Ectodermal cell (in vitro differentiated cells): ENCODE data around the gene DEDD.

Experiments used
- H3K27ac ChIP-seq: 2 replicates; pipeline ENCODE4 v1.7.0; 2013; ENCODE audit warnings: mild to moderate bottlenecking, low read depth, low read length; ENCODE audit not compliant: insufficient read depth, poor library complexity, severe bottlenecking
- H3K27me3 ChIP-seq: 2 replicates; pipeline ENCODE4 v1.7.0; 2013; ENCODE audit warnings: mild to moderate bottlenecking, low read length; ENCODE audit not compliant: insufficient read depth, control insufficient read depth, poor library complexity, severe bottlenecking
- H3K36me3 ChIP-seq: one replicate; pipeline ENCODE4 v1.7.0; 2013; ENCODE audit warnings: low read length; ENCODE audit not compliant: control insufficient read depth, insufficient read depth
- H3K4me1 ChIP-seq: one replicate; pipeline ENCODE4 v1.7.0; 2013; ENCODE audit warnings: low read length; ENCODE audit not compliant: control insufficient read depth, insufficient read depth
- H3K4me3 ChIP-seq: 2 replicates; pipeline ENCODE4 v1.7.0; 2013; ENCODE audit warnings: low read depth, low read length, control low read depth; ENCODE audit not compliant: insufficient read depth
- H3K9me3 ChIP-seq: 2 replicates; pipeline ENCODE4 v1.7.0; 2013; ENCODE audit warnings: mild to moderate bottlenecking, low read length, moderate library complexity; ENCODE audit not compliant: control insufficient read depth
- WGBS, 2 experiments: methylation state at CpG; one replicate each; pipeline ENCODE4 v1.1.7; 2013; ENCODE audit warnings: missing lambda C conversion rate in 2 of 2; 5-methylcytosine and 5-hydroxymethylcytosine counted together

The DEDD gene

DNA sequence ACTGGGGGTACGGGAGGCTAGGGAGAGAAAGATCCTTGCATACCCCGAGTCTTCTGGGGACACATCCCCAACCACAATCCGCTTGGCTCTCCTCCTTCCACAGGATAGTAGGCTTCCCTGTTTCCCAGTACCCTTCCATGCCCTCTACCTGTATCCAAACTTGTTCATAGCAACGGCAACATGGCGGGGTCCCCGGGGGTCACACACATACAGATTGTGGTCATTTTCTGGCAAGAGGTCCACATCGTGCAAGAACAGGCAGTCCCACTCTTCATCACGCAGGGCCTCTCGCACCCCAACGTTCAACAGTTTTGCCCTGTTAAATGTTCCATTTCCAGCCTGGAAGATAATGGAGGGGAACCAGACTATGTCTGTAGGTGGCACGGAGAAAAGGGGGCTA, 41.2 kb upstream of the DEDD start:
- 94 to 95% methylated on average over 11 of the region's 11 CpGs for WGBS, 2 experiments
- no peaks in the 10 kb centered on the region for H3K4me1 ChIP-seq
- no peak overlapping the region for H3K27ac ChIP-seq
- no peaks in the 10 kb centered on the region for H3K9me3 ChIP-seq
- H3K27me3 ChIP-seq, result no peaks in the 10 kb centered on the region
- peaks cover 40% of the 10 kb centered on the region for H3K36me3 ChIP-seq
- H3K4me3 ChIP-seq, result no peak overlapping the region

DNA sequence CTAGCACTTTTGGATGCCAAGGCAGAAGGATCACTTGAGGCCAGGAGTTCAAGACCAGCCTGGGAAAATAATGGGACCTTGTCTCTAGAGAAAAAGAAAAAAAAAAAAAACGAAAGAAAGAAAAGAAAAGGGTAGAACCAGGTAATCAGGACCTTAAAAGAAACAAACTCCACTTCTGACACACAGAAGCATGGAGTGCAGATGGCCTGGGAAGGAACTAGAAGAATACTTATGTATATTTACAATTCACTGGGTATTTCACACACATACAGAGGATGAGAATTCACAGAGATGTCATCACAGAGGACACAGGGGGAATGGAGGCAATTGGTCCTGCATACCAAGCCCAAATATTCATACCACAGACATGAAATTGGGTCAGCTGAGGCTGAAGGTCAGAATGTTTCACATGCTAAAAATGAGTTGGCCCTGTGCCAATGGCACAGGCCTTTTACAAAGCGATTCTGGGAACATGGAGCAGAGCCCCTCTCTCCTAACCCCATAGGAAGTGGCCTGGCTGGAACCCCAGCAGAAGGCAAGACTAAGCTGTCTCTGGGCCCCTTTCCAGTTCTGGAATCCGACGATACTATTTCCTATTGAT, 40.4 kb upstream of the DEDD start:
- Histone ChIP-seq H3K9me3 (no peaks in the 10 kb centered on the region), H3K4me1 (no peaks in the 10 kb centered on the region), H3K27ac (no peak overlapping the region), H3K4me3 (no peak overlapping the region), H3K27me3 (no peaks in the 10 kb centered on the region), H3K36me3 (peaks cover 40% of the 10 kb centered on the region)
- 91 to 93% methylated on average over 4 of the region's 4 CpGs for WGBS, 2 experiments

DNA sequence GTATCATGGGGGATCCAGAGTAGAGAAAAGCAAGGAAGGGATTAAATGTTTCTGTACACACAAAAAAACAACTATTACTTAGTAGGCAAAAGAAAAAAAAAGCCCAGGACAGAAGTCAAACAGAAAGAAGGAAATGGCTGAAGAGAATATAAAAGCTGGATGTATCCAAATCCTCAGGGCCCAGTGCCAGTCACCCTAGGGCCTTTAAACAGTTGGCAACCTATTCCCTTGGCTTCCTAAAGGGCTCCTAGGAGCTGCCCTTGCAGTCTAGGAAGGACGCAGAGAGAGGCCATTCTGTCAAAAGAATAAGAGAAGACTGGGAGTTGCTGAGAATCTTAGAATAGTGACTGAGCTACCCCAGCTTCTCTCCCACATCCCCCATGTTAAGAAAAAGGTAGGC, 39.9 kb upstream of the DEDD start:
- H3K36me3 ChIP-seq, result peaks cover 40% of the 10 kb centered on the region
- H3K27ac ChIP-seq, result no peak overlapping the region
- no peaks in the 10 kb centered on the region for H3K4me1 ChIP-seq
- 85 to 100% methylated on average over 1 of the region's 1 CpG for WGBS, 2 experiments
- H3K9me3 ChIP-seq, result no peaks in the 10 kb centered on the region
- H3K4me3 ChIP-seq, result no peak overlapping the region
- H3K27me3 ChIP-seq, result no peaks in the 10 kb centered on the region

DNA sequence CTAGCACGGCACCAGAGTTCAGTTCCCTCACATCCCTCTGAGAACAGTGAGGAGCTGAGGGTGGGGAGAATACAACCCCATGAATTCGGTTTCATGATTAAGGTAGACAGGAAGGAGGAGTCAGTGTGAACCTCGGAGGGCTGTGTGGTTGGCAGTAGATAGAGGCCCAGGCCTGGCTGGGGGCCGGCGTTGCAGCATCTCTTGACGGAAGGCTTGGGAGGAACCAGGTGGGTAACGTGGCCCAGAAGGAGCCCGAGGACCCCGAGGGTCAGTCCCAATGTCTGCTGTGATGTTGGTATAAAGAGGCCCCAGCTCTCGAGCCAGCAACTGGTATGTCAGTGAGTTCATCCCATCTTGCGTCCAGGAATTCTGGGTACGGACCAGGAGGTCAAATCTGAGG, 39.2 kb upstream of the DEDD start:
- no peaks in the 10 kb centered on the region for H3K27me3 ChIP-seq
- H3K9me3 ChIP-seq, result no peaks in the 10 kb centered on the region
- no peaks in the 10 kb centered on the region for H3K4me1 ChIP-seq
- H3K36me3 ChIP-seq, result peaks cover 40% of the 10 kb centered on the region
- 95 to 97% methylated on average over 12 of the region's 12 CpGs for WGBS, 2 experiments
- H3K4me3 ChIP-seq, result no peak overlapping the region
- H3K27ac ChIP-seq, result no peak overlapping the region

DNA sequence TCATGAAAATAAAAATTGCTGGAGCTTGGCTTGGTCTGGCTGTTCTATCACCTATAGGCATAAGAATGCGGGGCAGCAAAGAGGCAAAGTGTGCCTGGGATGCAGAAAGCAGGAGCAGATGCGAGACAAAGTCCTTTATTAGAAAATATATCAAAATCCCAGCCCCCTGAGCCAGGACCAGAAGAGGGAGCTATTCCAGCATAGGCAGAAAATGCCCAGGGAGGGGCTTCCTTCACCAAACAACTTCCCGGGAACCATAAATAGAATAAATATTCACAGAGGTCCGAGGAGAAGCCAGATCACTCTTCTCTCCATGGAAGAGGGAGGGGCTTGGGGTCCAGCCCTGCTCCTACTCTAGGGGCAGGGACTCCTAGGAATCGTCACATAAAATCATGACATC, 38.7 kb upstream of the DEDD start:
- H3K9me3 ChIP-seq, result no peaks in the 10 kb centered on the region
- 84 to 88% methylated on average over 5 of the region's 5 CpGs for whole genome bisulfite sequencing, 2 experiments
- no peaks in the 10 kb centered on the region for H3K4me1 ChIP-seq
- H3K4me3 ChIP-seq, result no peak overlapping the region
- no peaks in the 10 kb centered on the region for H3K27me3 ChIP-seq
- peaks cover 40% of the 10 kb centered on the region for H3K36me3 ChIP-seq
- H3K27ac ChIP-seq, result no peak overlapping the region

DNA sequence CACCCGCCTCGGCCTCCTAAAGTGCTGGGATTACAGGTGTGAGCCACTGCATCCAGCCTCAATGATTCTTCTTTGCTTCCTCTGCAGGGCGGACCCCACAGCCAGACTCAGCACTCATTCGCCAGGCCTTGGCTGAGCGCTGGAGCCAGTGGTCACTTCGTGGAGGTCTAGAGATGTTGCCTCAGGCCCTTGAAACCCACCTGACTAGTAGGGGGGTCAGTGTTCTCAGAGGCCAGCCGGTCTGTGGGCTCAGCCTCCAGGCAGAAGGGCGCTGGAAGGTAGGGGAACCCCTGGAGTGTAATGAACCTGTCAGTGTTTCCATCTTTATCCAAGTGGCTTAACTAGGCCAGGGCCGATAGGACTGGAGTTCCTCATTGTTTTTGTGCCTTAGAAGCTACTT, 36.4 kb upstream of the DEDD start:
- H3K36me3 ChIP-seq, result peaks cover 33% of the 10 kb centered on the region
- no peaks in the 10 kb centered on the region for H3K27me3 ChIP-seq
- H3K9me3 ChIP-seq, result no peaks in the 10 kb centered on the region
- H3K4me3 ChIP-seq, result no peak overlapping the region
- H3K27ac ChIP-seq, result no peak overlapping the region
- WGBS, 2 experiments, result 92 to 97% methylated on average over 9 of the region's 9 CpGs
- H3K4me1 ChIP-seq, result no peaks in the 10 kb centered on the region

DNA sequence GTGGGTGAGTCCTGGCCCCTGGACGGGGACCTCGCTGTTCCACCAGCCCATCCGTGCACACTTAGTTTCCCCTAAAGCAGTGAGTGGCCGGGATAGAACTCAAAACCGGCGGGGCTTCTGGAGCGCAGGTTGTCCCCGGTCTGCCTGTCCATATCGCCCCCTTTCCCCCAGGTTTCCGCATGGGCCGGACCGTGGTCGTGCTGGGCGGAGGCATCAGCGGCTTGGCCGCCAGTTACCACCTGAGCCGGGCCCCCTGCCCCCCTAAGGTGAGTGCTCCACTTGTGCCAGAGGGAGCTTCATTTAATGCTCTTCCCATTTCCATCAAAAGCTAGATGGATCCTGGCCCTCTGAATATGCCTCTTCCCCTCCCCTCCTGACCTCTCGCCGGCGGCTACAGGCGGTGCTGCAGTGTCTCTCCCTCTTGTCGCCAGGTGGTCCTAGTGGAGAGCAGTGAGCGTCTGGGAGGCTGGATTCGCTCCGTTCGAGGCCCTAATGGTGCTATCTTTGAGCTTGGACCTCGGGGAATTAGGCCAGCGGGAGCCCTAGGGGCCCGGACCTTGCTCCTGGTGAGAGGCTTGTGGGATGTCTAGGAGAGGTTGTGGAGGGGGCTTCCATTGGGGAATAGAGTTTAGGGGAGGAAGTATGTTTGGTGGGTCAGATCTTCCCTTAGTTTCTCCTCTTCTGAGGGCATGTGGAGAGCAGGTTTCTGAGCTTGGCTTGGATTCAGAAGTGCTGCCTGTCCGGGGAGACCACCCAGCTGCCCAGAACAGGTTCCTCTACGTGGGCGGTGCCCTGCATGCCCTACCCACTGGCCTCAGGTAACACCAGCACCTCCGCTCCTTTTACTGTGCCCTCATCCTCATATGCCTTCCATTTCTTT, 34.4 kb upstream of the DEDD start:
- H3K27me3 ChIP-seq, result no peaks in the 10 kb centered on the region
- H3K36me3 ChIP-seq, result peaks cover 20% of the 10 kb centered on the region
- H3K4me3 ChIP-seq, result peak overlapping the region; percentile 90
- no peaks in the 10 kb centered on the region for H3K9me3 ChIP-seq
- H3K27ac ChIP-seq, result peak overlapping the region; percentile 92
- no peaks in the 10 kb centered on the region for H3K4me1 ChIP-seq
- 9% methylated on average over 33 of the region's 33 CpGs for WGBS, 2 experiments

DNA sequence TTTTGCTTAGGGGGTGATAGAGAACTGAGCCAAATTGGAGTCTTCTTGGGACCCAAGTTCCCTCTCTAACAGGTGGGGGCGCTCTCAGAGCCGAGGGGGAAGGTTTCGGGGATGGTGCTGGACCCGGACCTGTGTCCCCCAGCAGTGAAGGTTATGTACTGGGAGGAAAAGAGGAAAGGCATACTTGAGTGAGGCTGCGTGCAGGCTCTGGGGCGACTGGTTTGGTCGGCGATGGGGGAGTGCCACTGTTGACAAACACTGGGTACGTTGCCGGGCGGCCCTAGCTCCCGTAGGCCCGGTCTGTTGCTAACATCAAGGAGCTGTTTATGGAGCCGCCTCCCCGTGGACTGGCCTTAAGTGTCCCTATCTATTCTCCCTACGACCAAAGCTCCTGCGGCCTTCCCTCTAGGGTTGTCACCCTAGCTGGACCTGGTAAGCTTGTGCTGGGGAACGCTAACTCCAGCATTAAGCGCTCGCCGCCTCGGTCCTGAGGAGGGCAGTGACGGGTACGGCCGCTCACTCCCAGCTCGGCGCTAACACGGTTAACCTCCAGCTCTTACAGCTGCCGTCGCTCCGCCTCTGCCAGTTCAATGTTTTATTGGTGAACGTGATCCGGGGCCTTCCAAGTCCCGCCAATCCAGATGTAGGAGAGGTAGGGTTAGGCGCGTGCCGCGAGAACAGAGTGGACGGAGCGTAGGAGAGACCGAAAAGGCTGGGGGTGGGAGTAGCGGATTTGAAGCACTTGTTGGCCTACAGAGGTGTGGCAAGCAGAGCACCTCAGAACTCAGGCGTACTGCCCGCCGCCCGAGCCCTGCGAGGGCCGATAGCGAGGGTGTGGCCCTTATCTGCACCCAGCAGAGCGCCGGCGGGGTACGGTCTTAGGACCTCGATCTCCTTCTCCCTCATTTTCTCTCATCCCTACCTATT, 33.5 kb upstream of the DEDD start, which contains the start of gene PPOX:
Gene PPOX (plus strand): TSS at position 685 of the 927 bp plus-strand sequence. CDS start 422 bp downstream, outside the sequence.
- H3K9me3 ChIP-seq, result no peaks in the 10 kb centered on the region
- no peaks in the 10 kb centered on the region for H3K27me3 ChIP-seq
- H3K36me3 ChIP-seq, result peaks cover 18% of the 10 kb centered on the region
- 0% methylated on average over 54 of the region's 54 CpGs for whole genome bisulfite sequencing, 2 experiments
- peak within 1 kb of the TSS; percentile 90 for H3K4me3 ChIP-seq
- H3K4me1 ChIP-seq, result no peaks in the 10 kb centered on the region
- H3K27ac ChIP-seq, result peak within 1 kb of the TSS; percentile 92

DNA sequence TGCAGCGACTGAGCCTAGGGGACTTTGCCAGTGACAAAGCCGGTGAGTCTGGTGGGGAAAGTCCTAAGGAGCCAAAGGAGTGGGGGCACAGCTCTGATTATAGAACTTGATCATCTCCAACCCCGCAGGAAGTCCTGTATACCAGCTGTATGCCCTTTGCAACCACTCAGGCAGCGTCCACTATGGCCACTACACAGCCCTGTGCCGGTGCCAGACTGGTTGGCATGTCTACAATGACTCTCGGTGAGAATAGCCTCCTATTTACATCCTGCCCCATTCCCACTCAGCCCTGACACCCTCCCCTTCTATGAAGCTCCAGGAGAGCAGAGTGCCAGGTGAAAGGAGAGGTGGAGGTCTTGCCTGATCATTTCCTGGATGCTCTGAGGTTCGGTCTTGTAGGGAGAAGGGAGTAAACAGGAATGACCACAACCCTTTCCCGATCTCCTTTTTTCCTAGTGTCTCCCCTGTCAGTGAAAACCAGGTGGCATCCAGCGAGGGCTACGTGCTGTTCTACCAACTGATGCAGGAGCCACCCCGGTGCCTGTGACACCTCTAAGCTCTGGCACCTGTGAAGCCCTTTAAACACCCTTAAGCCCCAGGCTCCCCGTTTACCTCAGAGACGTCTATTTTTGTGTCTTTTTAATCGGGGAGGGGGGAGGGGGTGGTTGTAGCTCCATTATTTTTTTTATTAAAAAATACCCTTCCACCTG, 32.6 kb upstream of the DEDD start:
- Histone ChIP-seq H3K9me3 (no peaks in the 10 kb centered on the region), H3K36me3 (peaks cover 18% of the 10 kb centered on the region), H3K4me3 (peak overlapping the region; percentile 90), H3K27ac (peak overlapping the region; percentile 92), H3K27me3 (no peaks in the 10 kb centered on the region), H3K4me1 (no peaks in the 10 kb centered on the region)
- WGBS, 2 experiments, result 92% methylated on average over 11 of the region's 14 CpGs
